ENCODE results near the gene CAV1. TPM values are rescaled to one million over a fixed set of nuclear protein-coding genes. Genes with fewer than 3 reads are reported as not detected.

CAV1 gene
- total RNA-seq, 1 experiment from 2014 or later, result 20.2 TPM

DNA sequence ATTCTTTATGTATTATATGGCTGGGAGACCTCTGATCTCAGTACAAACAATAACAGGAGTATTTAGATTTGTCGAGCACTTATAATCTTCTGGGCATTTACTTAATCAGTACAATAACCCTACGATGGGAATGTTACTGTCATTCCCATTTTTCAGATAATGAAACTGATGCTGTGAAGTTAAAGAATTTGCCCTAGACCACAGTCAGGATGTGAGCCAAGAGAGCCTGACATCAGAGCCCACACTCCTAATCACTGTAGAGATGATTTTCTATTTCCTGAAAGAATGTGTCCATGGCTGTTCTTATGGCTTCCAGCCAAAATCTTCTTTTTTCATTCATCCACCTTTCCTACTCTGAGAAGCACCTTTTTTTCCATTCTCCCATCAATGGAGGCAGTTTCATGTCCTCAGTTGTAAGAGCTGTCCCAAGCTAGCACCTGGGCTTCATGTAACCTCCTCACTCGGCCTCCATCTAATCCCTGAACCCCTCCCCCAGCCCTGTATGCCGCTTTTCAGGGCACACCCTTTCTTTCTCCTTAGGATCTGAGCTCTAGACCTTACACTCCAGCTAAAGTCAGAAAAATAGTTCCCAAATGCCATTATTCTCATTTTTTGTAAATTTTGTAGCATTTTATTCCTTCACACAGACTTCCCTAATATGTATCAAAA lies 12.2 kb upstream of the CAV1 start:
- peaks cover 3% of the 10 kb centered on the region; the same call in 1 of the 2 replicates for H3K4me1 ChIP-seq (ENCODE audit: insufficient read depth, low read length)
- no peak overlapping the region for H3T11ph ChIP-seq (ENCODE audit: low read length)
- H3K23ac ChIP-seq (ENCODE audit: insufficient read length, low read depth, low read length), result no peak overlapping the region
- no peak overlapping the region for H2BK12ac ChIP-seq (ENCODE audit: insufficient read length, low read depth, low read length)
- no peak overlapping the region for H3K14ac ChIP-seq (ENCODE audit: insufficient read depth, low read length)
- Mint-ChIP-seq H3K27me3 (ENCODE audit: low read depth) (no peaks in the 10 kb centered on the region; the same call in 1 of the 2 replicates), H3K4me1 (peaks cover 13 to 19% of the 10 kb centered on the region in 2 experiments), H3K4me3 (no peak overlapping the region), H3K27ac (no peak overlapping the region; a peak in 1 of 7 replicates), H3K36me3 (ENCODE audit: insufficient read depth in 1 of 3, low read depth in 3 of 3) (no peaks in the 10 kb centered on the region), H3K9me3 (no peaks in the 10 kb centered on the region)
- H2BK20ac ChIP-seq (ENCODE audit: low read depth, low read length, poor library complexity, severe bottlenecking), result no peak overlapping the region
- H3K56ac ChIP-seq (ENCODE audit: insufficient read length, low read depth, low read length), result no peak overlapping the region
- WGBS (ENCODE audit: extremely low coverage, insufficient read length, low lambda C conversion rate), result no CpG with 5 or more reads among the region's 4 CpGs
- no peaks in the 10 kb centered on the region for H3K79me2 ChIP-seq (ENCODE audit: insufficient read depth, low read length)
- H2BK5ac ChIP-seq (ENCODE audit: insufficient read length, low read length), result no peak overlapping the region
- H3K23me2 ChIP-seq (ENCODE audit: insufficient read length, low read depth, low read length, poor library complexity, severe bottlenecking), result no peaks in the 10 kb centered on the region
- no peak overlapping the region for H4K5ac ChIP-seq (ENCODE audit: insufficient read length, low read depth, low read length)
- no peak overlapping the region for H2AK5ac ChIP-seq (ENCODE audit: insufficient read length, low read length)
- TF ChIP-seq, protein P1, sequence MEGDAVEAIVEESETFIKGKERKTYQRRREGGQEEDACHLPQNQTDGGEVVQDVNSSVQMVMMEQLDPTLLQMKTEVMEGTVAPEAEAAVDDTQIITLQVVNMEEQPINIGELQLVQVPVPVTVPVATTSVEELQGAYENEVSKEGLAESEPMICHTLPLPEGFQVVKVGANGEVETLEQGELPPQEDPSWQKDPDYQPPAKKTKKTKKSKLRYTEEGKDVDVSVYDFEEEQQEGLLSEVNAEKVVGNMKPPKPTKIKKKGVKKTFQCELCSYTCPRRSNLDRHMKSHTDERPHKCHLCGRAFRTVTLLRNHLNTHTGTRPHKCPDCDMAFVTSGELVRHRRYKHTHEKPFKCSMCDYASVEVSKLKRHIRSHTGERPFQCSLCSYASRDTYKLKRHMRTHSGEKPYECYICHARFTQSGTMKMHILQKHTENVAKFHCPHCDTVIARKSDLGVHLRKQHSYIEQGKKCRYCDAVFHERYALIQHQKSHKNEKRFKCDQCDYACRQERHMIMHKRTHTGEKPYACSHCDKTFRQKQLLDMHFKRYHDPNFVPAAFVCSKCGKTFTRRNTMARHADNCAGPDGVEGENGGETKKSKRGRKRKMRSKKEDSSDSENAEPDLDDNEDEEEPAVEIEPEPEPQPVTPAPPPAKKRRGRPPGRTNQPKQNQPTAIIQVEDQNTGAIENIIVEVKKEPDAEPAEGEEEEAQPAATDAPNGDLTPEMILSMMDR (conservative IDR thresholded peaks at IDR 0.05), result no peak
- H2AFZ ChIP-seq (ENCODE audit: low read length), result no peak overlapping the region
- H3K79me1 ChIP-seq (ENCODE audit: insufficient read depth, low read depth, low read length, poor library complexity, severe bottlenecking), result no peaks in the 10 kb centered on the region
- H2BK120ac ChIP-seq (ENCODE audit: low read depth, low read length, poor library complexity, severe bottlenecking), result no peak overlapping the region
- no peak overlapping the region for H4K8ac ChIP-seq (replicated peaks; ENCODE audit: insufficient read length, low read depth, low read length)
- H4K20me1 ChIP-seq (ENCODE audit: control insufficient read depth, insufficient read depth, insufficient read length), result no peaks in the 10 kb centered on the region
- H3K9me3 ChIP-seq (ENCODE audit: control insufficient read depth, low read depth, low read length), result no peaks in the 10 kb centered on the region
- H3K9ac ChIP-seq (ENCODE audit: extremely low read depth, insufficient read length, low read length), result no peak overlapping the region
- DNase-seq, result no peak
- no peak overlapping the region for H4K91ac ChIP-seq (ENCODE audit: insufficient read length, low read depth, low read length)
- H3K4me2 ChIP-seq (ENCODE audit: insufficient read depth, insufficient read length, low read length), result no peak overlapping the region
- no peak overlapping the region for H3K27ac ChIP-seq (ENCODE audit: insufficient read length, low read depth, low read length)
- no peak overlapping the region for H3K18ac ChIP-seq (ENCODE audit: insufficient read length, low read depth, low read length)
- H3K4ac ChIP-seq (ENCODE audit: low read depth, low read length), result no peak overlapping the region
- H2BK15ac ChIP-seq (ENCODE audit: low read depth, low read length), result no peak overlapping the region
- H3K27me3 ChIP-seq (ENCODE audit: insufficient read depth, low read length), result no peaks in the 10 kb centered on the region

Data from H9 (cell line).